ENCODE data around the gene NUDT21.
"Not testable (repeated sequence)": the region's sequence is repeated elsewhere in the genome, so short reads cannot be mapped to it uniquely, and the experiment has no call there.

Gene NUDT21

GRCh38 chr16:56420613-56421012 lies 30.5 kb downstream of the NUDT21 start:
- no peak for DNase-seq (ENCODE audit: extremely low read depth in 1 of 2, low read depth in 1 of 2)

GRCh38 chr16:56419740-56420548 lies 31.2 kb downstream of the NUDT21 start:
- no peak for DNase-seq (ENCODE audit: extremely low read depth in 1 of 2, low read depth in 1 of 2)

GRCh38 chr16:56417138-56417537 lies 34.0 kb downstream of the NUDT21 start:
- no peak for DNase-seq (ENCODE audit: extremely low read depth in 1 of 2, low read depth in 1 of 2)

GRCh38 chr16:56415875-56416274 lies 35.3 kb downstream of the NUDT21 start:
- DNase-seq (ENCODE audit: extremely low read depth in 1 of 2, low read depth in 1 of 2): no peak

- no peak for DNase-seq (ENCODE audit: extremely low read depth in 1 of 2, low read depth in 1 of 2)
These were observed 36.8 kb downstream of the NUDT21 start for GRCh38 chr16:56414366-56414765.

GRCh38 chr16:56413381-56413780 lies 37.8 kb downstream of the NUDT21 start:
- no peak for DNase-seq (ENCODE audit: extremely low read depth in 1 of 2, low read depth in 1 of 2)

GRCh38 chr16:56411624-56412023 lies 39.5 kb downstream of the NUDT21 start:
- DNase-seq (ENCODE audit: extremely low read depth in 1 of 2, low read depth in 1 of 2): no peak

GRCh38 chr16:56411123-56411522 lies 40.0 kb downstream of the NUDT21 start:
- DNase-seq (ENCODE audit: extremely low read depth in 1 of 2, low read depth in 1 of 2): no peak

- DNase-seq (ENCODE audit: extremely low read depth in 1 of 2, low read depth in 1 of 2): no peak
These were observed 41.9 kb downstream of the NUDT21 start for GRCh38 chr16:56409195-56409594.

GRCh38 chr16:56408379-56409098 lies 42.6 kb downstream of the NUDT21 start:
- DNase-seq (ENCODE audit: extremely low read depth in 1 of 2, low read depth in 1 of 2): no peak

GRCh38 chr16:56405977-56406672 lies 45.0 kb downstream of the NUDT21 start:
- no peak for DNase-seq (ENCODE audit: extremely low read depth in 1 of 2, low read depth in 1 of 2)

GRCh38 chr16:56401482-56401881 lies 49.6 kb downstream of the NUDT21 start:
- no peak for DNase-seq (ENCODE audit: extremely low read depth in 1 of 2, low read depth in 1 of 2)

GRCh38 chr16:56400458-56400857 lies 50.7 kb downstream of the NUDT21 start:
- no peak for DNase-seq (ENCODE audit: extremely low read depth in 1 of 2, low read depth in 1 of 2)

- DNase-seq (ENCODE audit: extremely low read depth in 1 of 2, low read depth in 1 of 2): no peak
These were observed 51.6 kb downstream of the NUDT21 start for GRCh38 chr16:56399486-56399885.

GRCh38 chr16:56399047-56399446 lies 52.1 kb downstream of the NUDT21 start:
- no peak for DNase-seq (ENCODE audit: extremely low read depth in 1 of 2, low read depth in 1 of 2)

GRCh38 chr16:56396724-56397123 lies 54.4 kb downstream of the NUDT21 start:
- DNase-seq (ENCODE audit: extremely low read depth in 1 of 2, low read depth in 1 of 2): not testable (repeated sequence)

GRCh38 chr16:56389554-56389953 lies 61.6 kb downstream of the NUDT21 start:
- no peak for DNase-seq (ENCODE audit: extremely low read depth in 1 of 2, low read depth in 1 of 2)

- DNase-seq (ENCODE audit: extremely low read depth in 1 of 2, low read depth in 1 of 2): no peak
These were observed 62.9 kb downstream of the NUDT21 start for GRCh38 chr16:56388209-56388608.

GRCh38 chr16:56387396-56387795 lies 63.7 kb downstream of the NUDT21 start:
- DNase-seq (ENCODE audit: extremely low read depth in 1 of 2, low read depth in 1 of 2): no peak

GRCh38 chr16:56384074-56384721 lies 66.9 kb downstream of the NUDT21 start:
- DNase-seq (ENCODE audit: extremely low read depth in 1 of 2, low read depth in 1 of 2): no peak

- DNase-seq (ENCODE audit: extremely low read depth in 1 of 2, low read depth in 1 of 2): no peak
These were observed 68.2 kb downstream of the NUDT21 start for GRCh38 chr16:56382901-56383355.

Data from activated CD8-positive, alpha-beta memory T cell treated with anti-CD3 and anti-CD28 coated beads for 1 hour (primary cell).